Ishikawa (cell line): Measurements from ENCODE around the gene TEN1.

Experiments used
- CEBPB ChIP-seq: IDR thresholded peaks from 2 replicates; pipeline ENCODE4 v1.6.1; 2012
- CREB1 ChIP-seq: IDR thresholded peaks from 2 replicates; pipeline ENCODE4 v1.6.1; 2012; ENCODE audit warnings: low read depth
- EGR1 ChIP-seq: IDR thresholded peaks from 2 replicates; pipeline ENCODE4 v1.6.1; 2012
- EP300 ChIP-seq: IDR thresholded peaks from 2 replicates; pipeline ENCODE4 v1.6.1; 2012; ENCODE audit warnings: borderline replicate concordance
- FOXM1 ChIP-seq: IDR thresholded peaks from 2 replicates; pipeline ENCODE4 v1.6.1; 2012; ENCODE audit warnings: low read depth, borderline replicate concordance
- NFIC ChIP-seq: IDR thresholded peaks from 2 replicates; pipeline ENCODE4 v1.6.1; 2012
- RAD21 ChIP-seq: IDR thresholded peaks from 2 replicates; pipeline ENCODE4 v1.6.1; 2012; ENCODE audit warnings: low read depth
- REST ChIP-seq: IDR thresholded peaks from 2 replicates; pipeline ENCODE4 v1.6.1; 2012; ENCODE audit warnings: low read depth, mild to moderate bottlenecking
- TAF1 ChIP-seq: IDR thresholded peaks from 2 replicates; pipeline ENCODE4 v1.6.1; 2012; ENCODE audit warnings: low read depth, mild to moderate bottlenecking
- TCF12 ChIP-seq: IDR thresholded peaks from 2 replicates; pipeline ENCODE4 v1.6.1; 2012; ENCODE audit warnings: low read depth
- TEAD4 ChIP-seq: IDR thresholded peaks from 2 replicates; pipeline ENCODE4 v1.6.1; 2012
- USF1 ChIP-seq: IDR thresholded peaks from 2 replicates; pipeline ENCODE4 v1.6.1; 2012
- YY1 ChIP-seq: IDR thresholded peaks from 2 replicates; pipeline ENCODE4 v1.6.1; 2012; ENCODE audit warnings: low read depth
- ZBTB7A ChIP-seq: IDR thresholded peaks from 2 replicates; pipeline ENCODE4 v1.6.1; 2012; ENCODE audit warnings: low read depth
- TF ChIP-seq, protein P1 (sequence below): IDR thresholded peaks from 2 replicates; pipeline ENCODE4 v1.6.1; 2012

Gene TEN1

DNA sequence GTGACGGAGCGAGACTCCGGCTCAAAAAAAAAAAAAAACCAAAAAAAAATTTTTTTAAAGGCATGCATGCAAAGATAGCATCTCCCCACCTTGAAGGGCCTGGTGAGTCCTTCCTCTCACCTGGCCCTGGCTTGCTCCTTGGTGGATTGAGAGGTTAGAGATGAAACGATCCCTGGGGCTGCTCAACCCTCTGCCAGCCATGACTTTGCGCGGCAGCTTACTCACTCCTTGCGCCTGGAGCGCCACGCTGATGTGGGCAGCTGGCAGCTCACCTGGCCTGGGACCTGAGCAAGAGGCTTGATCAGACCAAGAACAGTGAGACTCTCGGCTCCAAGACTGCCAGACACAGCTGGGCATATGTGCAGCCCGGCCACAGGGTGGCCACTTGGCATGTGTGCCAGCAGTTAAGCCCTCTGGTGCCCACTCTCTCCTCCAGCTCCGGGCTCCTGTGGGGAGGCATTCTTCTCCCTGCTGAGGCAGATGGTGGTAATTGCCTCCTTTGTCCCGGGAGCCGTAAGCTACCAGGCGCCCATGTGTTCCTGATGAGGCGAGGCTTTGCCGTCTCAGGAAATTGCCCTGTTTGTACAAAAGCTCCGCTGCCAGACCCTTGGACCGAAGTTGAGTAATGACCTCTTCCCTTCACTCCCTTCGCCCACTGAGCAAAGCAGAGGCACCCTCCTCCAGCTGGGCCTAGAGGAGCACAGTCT, 53.2 kb downstream of the TEN1 start:
- TF ChIP-seq YY1, result no peak
- no peak for TF ChIP-seq TCF12
- TF ChIP-seq, protein P1, sequence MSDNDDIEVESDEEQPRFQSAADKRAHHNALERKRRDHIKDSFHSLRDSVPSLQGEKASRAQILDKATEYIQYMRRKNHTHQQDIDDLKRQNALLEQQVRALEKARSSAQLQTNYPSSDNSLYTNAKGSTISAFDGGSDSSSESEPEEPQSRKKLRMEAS, result 0 out of 2 replicates have a peak, but pooled peaks have one; percentile 18

DNA sequence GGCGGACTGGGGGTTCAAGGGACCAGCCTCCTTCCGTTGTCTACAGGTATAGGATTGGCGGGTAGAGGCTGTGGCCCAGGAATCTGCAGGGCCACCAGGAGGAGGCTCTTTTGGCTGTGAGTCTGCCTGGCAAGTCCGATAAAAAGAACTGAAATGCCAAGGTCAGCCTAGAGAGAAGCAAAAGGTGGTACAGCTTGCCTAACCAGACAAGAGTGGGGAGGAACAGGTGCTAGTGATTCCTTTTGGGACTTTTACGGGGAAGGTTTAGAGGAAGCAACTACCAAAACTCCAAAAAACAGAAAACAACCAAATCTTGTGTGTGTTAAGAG, 53.7 kb downstream of the TEN1 start:
- no peak for TF ChIP-seq USF1
- no peak for TF ChIP-seq EGR1
- TF ChIP-seq, protein P1, result no peak
- no peak for TF ChIP-seq EP300
- no peak for TF ChIP-seq TEAD4
- no peak for TF ChIP-seq NFIC
- TF ChIP-seq TAF1, result no peak
- TF ChIP-seq CEBPB, result no peak
- TF ChIP-seq FOXM1, result no peak
- no peak for TF ChIP-seq REST
- no peak for TF ChIP-seq TCF12
- TF ChIP-seq RAD21, result no peak
- TF ChIP-seq YY1, result no peak
- TF ChIP-seq CREB1, result no peak
- no peak for TF ChIP-seq ZBTB7A

GRCh38 chr17:76033139-76033538, 54.1 kb downstream of the TEN1 start:
- TF ChIP-seq FOXM1 (no peak), TAF1 (no peak), RAD21 (no peak), REST (no peak), NFIC (no peak), USF1 (no peak), CEBPB (no peak), TCF12 (no peak), YY1 (no peak), EP300 (no peak), EGR1 (no peak), TEAD4 (no peak), ZBTB7A (no peak), CREB1 (no peak)
- TF ChIP-seq, protein P1, result no peak

DNA sequence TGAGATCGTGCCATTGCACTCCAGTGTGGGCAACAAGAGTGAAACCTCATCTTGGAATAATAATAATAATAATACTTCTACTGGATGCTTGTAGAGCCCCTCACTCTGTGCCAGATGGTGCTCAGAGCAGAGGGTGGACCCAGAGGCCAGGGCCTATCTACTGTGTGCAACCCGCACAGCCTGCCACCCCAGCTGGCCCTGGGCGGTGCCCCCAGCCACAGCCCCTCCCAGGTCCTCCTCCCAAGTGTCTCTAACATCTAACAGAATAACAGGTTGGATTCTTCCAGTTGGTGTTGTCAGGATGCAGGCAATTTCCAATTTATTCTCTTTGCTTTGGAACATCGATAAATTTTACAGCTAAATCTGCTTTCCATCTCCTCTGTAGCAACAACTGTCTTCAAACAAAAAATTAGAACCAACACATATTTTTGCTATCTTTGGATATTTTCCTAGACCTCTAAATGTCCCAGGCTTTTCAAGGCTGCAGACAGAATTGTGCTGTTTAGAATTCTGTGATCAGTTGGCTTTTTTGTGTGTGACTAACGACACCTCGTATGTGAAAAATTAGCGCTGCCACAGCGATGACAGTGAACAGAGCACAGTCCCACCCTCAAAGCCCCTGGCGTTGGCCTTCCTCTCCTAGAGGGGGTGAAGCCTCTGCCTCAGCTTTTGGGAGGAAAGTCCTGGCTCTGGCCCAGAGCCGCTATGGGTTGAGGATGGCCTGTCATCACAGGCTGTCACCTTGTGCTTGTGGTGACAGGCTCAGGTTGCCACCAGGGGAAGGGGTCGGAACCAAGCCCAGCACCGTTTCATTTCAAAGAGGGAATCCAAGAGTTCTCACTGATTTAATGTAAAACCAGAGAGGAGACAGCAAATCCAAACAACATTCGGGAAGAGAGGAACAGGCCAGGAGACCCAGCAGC, 55.6 kb downstream of the TEN1 start:
- TF ChIP-seq FOXM1 (no peak), REST (no peak), USF1 (no peak), ZBTB7A (no peak), TEAD4 (no peak), TAF1 (no peak), EP300 (no peak), TCF12 (no peak), RAD21 (no peak), NFIC (no peak), YY1 (no peak), CEBPB (no peak), EGR1 (no peak), CREB1 (no peak)
- TF ChIP-seq, protein P1, result no peak
